Measurements from ENCODE around the gene TMEM144. TPM values are rescaled to one million over a fixed set of nuclear protein-coding genes. Genes with fewer than 3 reads are reported as not detected.
"Not testable (repeated sequence)": the region's sequence is repeated elsewhere in the genome, so short reads cannot be mapped to it uniquely, and the experiment has no call there.

Gene TMEM144
- total RNA-seq, 1 experiment from 2014 or later = 9.8 TPM

GRCh38 chr4:158186815-158187214, 23.5 kb upstream of the TMEM144 start:
- in situ Hi-C loops (cut with HindIII; ENCODE audit: low sequenced_read_pairs) = loop anchor here (25.0 kb wide), 1 partner anchor 200 kb away; no protein-coding TSS in a partner anchor
- DNase-seq (ENCODE audit: low spot score) = no peak

DNA sequence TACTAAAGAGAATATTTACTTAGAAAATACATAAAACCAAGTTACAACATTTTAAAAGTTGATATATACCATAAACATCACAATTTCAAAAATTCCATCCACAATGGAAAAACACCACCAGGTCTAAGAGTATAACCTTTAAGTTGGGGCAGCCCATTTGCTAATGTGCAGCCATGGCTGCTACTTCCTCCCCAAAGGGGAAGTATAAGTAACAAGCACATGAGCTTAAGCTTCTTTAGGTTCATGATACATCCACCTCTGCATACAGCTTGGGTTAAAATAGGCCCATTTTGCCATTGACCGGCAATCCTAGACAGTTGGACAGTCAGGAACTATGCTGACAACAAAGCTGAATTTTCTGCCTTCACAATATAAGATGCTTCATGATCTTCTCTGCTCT, 20.9 kb upstream of the TMEM144 start:
- no peak for DNase-seq (ENCODE audit: low spot score)
- in situ Hi-C loops (cut with HindIII; ENCODE audit: low sequenced_read_pairs) = loop anchor here (25.0 kb wide), 1 partner anchor 202 kb away; no protein-coding TSS in a partner anchor

- no peak for DNase-seq (ENCODE audit: low spot score)
- in situ Hi-C loops (cut with HindIII; ENCODE audit: low sequenced_read_pairs) = loop anchor here (25.0 kb wide), 1 partner anchor 203 kb away; no protein-coding TSS in a partner anchor
Observed at GRCh38 chr4:158190718-158191117, 19.6 kb upstream of the TMEM144 start.

GRCh38 chr4:158192439-158193158, 17.7 kb upstream of the TMEM144 start:
- DNase-seq (ENCODE audit: low spot score) = no peak
- in situ Hi-C loops (cut with HindIII; ENCODE audit: low sequenced_read_pairs) = loop anchor here (25.0 kb wide), 1 partner anchor 205 kb away; no protein-coding TSS in a partner anchor

DNA sequence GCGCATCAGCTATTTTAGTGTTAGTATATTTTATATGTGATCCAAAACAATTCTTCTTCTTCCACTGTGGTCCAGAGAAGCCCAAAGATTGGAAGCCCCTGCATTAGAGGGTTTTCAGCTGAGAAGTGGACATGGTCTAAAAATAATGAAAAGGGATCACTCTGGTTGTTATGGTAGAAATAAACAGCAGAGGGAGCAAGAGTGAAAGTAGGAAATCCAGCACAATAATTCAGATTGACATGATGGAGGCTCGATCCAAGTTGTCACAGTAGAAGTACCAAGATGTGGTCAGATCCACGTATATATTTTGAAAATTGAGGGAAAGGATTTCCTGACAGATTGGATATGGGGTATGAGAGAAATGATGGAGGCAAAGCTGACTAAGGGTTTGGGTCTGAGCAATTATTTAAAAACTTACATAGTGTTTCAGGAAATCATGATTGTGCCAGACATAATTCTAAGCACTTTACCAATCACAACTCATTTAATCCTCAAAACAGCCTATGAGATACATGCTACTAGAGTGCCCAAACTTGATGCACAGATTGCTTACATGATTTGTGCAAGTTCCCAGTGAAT, 17.0 kb upstream of the TMEM144 start:
- DNase-seq (ENCODE audit: low spot score) = peak; percentile 65
- in situ Hi-C loops (cut with HindIII; ENCODE audit: low sequenced_read_pairs) = loop anchor here (25.0 kb wide), 1 partner anchor 206 kb away; no protein-coding TSS in a partner anchor

- in situ Hi-C loops (cut with HindIII; ENCODE audit: low sequenced_read_pairs) = loop anchor here (25.0 kb wide), 1 partner anchor 208 kb away; no protein-coding TSS in a partner anchor
- DNase-seq (ENCODE audit: low spot score) = no peak
Observed at GRCh38 chr4:158195297-158195696, 15.0 kb upstream of the TMEM144 start.

GRCh38 chr4:158197194-158197776, 13.0 kb upstream of the TMEM144 start:
- DNase-seq (ENCODE audit: low spot score) = no peak
- in situ Hi-C loops (cut with HindIII; ENCODE audit: low sequenced_read_pairs) = loop anchor here (25.0 kb wide), 1 partner anchor 210 kb away; no protein-coding TSS in a partner anchor

- no peak for DNase-seq (ENCODE audit: low spot score)
- in situ Hi-C loops (cut with HindIII; ENCODE audit: low sequenced_read_pairs) = no loop called here
Observed at GRCh38 chr4:158200214-158200613, 10.1 kb upstream of the TMEM144 start.

DNA sequence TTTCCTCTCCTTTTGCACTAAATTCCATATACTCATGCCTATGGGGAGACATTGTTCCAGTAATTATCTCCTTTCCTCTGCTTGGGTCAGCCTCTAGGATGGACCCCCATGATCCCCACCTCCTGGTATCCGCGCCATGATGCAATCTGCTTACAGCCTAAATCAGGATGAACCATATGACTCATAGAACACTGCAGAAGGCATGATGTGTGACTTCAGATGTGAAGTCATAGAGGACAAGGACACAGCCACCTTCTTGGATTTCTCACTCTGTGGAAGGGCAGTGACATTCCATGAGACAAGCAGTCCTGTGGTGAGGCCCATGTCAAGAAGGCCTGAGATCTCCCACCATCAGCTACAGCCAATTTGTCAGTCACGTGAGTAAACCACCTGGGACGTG, 9.0 kb upstream of the TMEM144 start:
- no peak for DNase-seq (ENCODE audit: low spot score)
- in situ Hi-C loops (cut with HindIII; ENCODE audit: low sequenced_read_pairs) = no loop called here

GRCh38 chr4:158201876-158202275, 8.4 kb upstream of the TMEM144 start:
- in situ Hi-C loops (cut with HindIII; ENCODE audit: low sequenced_read_pairs) = no loop called here
- DNase-seq (ENCODE audit: low spot score) = no peak

GRCh38 chr4:158202481-158202880, 7.8 kb upstream of the TMEM144 start:
- in situ Hi-C loops (cut with HindIII; ENCODE audit: low sequenced_read_pairs) = no loop called here
- no peak for DNase-seq (ENCODE audit: low spot score)

GRCh38 chr4:158203436-158203835, 6.8 kb upstream of the TMEM144 start:
- in situ Hi-C loops (cut with HindIII; ENCODE audit: low sequenced_read_pairs) = no loop called here
- DNase-seq (ENCODE audit: low spot score) = no peak

- in situ Hi-C loops (cut with HindIII; ENCODE audit: low sequenced_read_pairs) = no loop called here
- DNase-seq (ENCODE audit: low spot score) = no peak
Observed at GRCh38 chr4:158203929-158204328, 6.4 kb upstream of the TMEM144 start.

DNA sequence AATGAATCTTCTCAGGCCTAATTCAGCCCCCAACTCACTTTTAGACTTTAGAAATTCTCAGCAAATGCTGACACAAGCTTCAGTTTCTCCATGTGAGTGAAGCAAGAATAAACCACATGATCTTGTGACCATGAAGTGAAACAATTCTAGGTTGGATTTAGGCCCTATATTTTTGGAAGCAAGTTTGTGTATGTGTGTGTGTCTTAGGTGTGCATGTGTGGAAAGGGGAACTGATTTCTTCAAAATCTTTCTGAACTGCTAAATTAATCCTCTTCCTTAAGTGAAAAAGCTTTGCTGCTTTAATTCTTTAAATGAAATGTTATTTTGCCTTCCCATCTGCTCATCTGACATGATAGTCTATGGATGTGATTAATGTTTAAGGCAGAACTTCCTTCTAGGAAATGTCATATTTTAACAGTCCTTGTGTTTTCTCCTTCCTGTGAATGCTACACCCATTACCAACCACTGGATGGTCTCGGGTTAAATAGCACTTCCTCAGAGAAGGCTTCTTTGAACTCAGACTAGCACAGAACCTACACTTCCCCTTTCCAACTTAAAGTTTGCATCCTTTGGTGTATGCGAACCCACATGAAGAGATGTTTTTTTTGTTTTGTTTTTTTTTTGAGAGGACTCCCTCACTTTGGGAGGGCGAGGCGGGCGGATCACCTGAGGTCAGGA, 1.2 kb upstream of the TMEM144 start:
- peak; percentile 13 for DNase-seq (ENCODE audit: low spot score)
- in situ Hi-C loops (cut with HindIII; ENCODE audit: low sequenced_read_pairs) = no loop called here

- DNase-seq (ENCODE audit: low spot score) = no peak
- in situ Hi-C loops (cut with HindIII; ENCODE audit: low sequenced_read_pairs) = no loop called here
Observed at GRCh38 chr4:158211222-158211621, 936 bp downstream of the TMEM144 start.

DNA sequence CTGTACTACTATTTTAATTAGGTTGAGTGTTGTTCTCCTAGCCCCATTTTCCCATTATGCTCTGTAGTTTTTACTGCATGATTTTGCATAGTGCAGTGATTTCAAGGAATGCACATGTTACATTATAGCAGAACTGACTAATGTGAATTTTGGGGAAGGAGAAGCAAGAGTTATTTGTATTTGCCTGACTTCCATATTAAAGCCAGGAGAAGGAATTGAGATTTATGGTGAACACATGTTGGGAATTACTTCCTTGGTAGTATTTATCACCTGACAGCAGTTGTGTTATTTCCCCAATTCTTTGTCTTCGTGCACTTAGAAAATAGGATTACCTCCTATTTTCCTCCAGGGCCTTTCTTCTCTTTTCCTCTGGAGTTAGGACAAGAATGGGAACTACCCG, 3.2 kb downstream of the TMEM144 start:
- in situ Hi-C loops (cut with HindIII; ENCODE audit: low sequenced_read_pairs) = no loop called here
- DNase-seq (ENCODE audit: low spot score) = no peak

GRCh38 chr4:158214856-158215255, 4.6 kb downstream of the TMEM144 start:
- in situ Hi-C loops (cut with HindIII; ENCODE audit: low sequenced_read_pairs) = no loop called here
- DNase-seq (ENCODE audit: low spot score) = no peak

DNA sequence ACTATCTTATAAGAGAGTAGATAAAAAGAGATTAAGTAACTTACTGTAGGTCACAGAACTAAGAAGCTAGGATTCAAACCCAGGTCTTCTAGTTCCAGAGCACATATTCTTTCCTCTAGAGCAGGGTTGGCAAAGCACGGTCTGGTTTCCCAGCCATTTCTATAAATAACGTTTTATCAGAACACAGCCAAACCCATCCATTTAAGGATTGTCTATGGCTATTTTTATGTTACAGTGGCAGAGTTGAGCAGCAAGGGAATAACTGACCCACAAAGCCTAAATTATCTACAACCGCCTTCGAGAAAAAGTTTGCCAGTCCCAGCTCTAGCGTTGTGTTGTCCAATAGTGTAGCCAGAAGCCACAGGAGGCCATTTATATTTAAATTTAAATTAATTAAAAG, 7.5 kb downstream of the TMEM144 start:
- in situ Hi-C loops (cut with HindIII; ENCODE audit: low sequenced_read_pairs) = no loop called here

GRCh38 chr4:158219623-158220022, 9.3 kb downstream of the TMEM144 start:
- no peak for DNase-seq (ENCODE audit: low spot score)
- in situ Hi-C loops (cut with HindIII; ENCODE audit: low sequenced_read_pairs) = no loop called here

More for the DNA sequence above, 7.5 kb downstream of the TMEM144 start:
- no peak for DNase-seq (ENCODE audit: low spot score)

DNA sequence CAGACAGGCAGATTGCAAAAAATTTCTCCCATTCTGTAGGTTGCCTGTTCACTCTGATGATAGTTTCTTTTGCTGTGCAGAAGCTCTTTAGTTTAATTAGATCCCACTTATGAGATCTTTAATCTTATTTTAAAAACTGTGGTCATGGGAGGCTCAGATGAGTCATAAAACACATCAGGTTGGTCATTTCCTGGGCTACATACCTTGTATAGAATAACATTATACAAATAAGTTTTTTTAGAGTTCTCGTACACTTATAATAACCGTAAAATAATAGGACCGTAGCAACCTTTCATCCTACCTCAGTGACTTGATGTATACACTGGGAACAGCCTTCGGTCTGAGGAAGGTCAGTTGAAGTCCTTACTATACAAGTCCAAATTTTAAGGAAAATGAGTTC, 14.0 kb downstream of the TMEM144 start:
- DNase-seq (ENCODE audit: low spot score); in situ Hi-C loops (cut with HindIII; ENCODE audit: low sequenced_read_pairs): not testable (repeated sequence)
